ENCODE measurements around the gene CYP2W1.
A peak's percentile ranks its signal among the peaks of the same experiment; 100 is the strongest.

Gene CYP2W1

DNA sequence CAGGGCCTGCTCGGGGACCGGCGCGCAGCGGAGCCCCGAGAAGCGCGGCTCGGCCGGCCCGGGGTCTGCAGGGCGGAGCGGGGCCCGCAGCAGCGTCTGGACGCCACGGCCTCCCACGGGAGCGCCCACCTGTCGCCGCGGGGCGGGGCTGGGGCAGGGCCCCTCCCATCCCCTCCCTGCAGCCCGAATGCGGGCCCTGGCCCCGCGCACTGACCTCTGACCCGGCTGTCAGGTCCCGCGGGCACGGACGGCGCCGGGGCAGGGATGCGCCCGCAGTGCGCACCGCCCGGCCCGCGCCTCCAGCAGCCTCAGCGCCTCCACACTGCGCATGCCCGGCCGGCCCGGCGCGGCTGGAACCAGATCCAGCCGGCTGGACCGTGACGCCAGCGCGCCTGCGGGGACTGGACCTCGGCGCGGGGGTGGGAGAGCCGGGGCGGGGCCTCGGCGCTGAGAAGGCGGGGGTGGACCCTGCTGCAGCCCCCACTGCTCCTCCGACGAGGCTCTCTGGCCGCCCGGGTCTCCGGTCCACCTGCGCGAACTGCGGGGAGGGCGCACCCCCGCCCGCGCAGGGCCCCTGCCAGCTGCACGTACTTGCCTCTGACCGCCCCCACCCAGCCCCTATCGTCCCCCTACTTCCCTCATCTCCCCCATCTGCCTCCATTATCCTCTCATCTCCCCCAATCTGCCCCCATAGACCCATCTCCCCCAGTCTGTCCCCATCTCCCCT lies 45.2 kb downstream of the CYP2W1 start:
- H3K4me3 ChIP-seq (ENCODE audit: low read length), result peak overlapping the region; percentile 67
- peak; percentile 82 for DNase-seq (ENCODE audit: low read depth)
- TF ChIP-seq, protein P1, sequence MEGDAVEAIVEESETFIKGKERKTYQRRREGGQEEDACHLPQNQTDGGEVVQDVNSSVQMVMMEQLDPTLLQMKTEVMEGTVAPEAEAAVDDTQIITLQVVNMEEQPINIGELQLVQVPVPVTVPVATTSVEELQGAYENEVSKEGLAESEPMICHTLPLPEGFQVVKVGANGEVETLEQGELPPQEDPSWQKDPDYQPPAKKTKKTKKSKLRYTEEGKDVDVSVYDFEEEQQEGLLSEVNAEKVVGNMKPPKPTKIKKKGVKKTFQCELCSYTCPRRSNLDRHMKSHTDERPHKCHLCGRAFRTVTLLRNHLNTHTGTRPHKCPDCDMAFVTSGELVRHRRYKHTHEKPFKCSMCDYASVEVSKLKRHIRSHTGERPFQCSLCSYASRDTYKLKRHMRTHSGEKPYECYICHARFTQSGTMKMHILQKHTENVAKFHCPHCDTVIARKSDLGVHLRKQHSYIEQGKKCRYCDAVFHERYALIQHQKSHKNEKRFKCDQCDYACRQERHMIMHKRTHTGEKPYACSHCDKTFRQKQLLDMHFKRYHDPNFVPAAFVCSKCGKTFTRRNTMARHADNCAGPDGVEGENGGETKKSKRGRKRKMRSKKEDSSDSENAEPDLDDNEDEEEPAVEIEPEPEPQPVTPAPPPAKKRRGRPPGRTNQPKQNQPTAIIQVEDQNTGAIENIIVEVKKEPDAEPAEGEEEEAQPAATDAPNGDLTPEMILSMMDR (conservative IDR thresholded peaks at IDR 0.05; ENCODE audit: low read length), result no peak

GRCh38 chr7:1028775-1029636 lies 46.0 kb downstream of the CYP2W1 start:
- peak; percentile 91 for DNase-seq (ENCODE audit: low read depth)
- H3K4me3 ChIP-seq (ENCODE audit: low read length), result peak overlapping the region; percentile 53
- TF ChIP-seq, protein P1 (conservative IDR thresholded peaks at IDR 0.05; ENCODE audit: low read length), result no peak

DNA sequence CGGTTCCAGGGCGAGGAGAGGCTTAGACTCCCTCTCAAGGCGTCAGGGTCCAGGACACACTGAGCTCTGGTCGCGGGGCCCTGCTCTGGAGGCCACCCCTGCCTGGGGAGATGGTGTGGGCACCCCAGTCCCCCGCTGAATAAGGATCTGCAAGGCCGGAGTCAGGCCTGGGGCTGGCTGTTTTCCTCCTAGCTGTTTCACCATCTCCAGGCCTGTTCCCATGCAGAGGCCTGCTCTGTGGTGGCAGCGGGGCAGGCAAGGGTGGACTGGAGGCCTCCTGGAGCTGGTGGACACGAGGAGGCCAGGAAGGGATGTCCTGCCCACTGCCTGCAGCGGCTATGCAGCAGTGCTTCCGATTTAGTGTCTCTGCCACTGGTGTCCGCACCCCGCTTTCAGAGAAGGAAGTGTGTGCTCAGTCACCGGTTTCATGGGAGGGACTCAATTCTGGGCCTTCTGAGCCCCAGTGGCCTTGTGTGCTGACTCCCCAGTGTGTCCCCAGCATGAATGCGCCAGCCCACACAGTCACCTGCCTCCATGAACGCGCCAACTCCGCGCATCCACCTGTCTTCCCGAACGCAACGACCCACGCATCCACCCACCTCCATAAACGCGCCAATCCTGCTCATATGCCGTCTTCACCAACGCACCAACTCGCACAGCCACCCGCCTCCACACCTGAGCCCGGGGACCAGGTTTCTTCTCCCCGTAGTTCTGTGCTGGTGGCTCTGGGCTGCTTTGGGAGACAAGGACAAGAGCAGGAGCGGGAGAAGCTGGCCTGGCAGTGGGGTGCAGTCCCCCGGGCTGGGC lies 46.9 kb downstream of the CYP2W1 start:
- no peak overlapping the region for H3K4me3 ChIP-seq (ENCODE audit: low read length)
- no peak for DNase-seq (ENCODE audit: low read depth)
- TF ChIP-seq, protein P1 (conservative IDR thresholded peaks at IDR 0.05; ENCODE audit: low read length), result no peak

- H3K4me3 ChIP-seq (ENCODE audit: low read length), result no peak overlapping the region
- DNase-seq (ENCODE audit: low read depth), result no peak
- TF ChIP-seq, protein P1 (conservative IDR thresholded peaks at IDR 0.05; ENCODE audit: low read length), result no peak
Measured at GRCh38 chr7:1030444-1031070, 47.6 kb downstream of the CYP2W1 start.

DNA sequence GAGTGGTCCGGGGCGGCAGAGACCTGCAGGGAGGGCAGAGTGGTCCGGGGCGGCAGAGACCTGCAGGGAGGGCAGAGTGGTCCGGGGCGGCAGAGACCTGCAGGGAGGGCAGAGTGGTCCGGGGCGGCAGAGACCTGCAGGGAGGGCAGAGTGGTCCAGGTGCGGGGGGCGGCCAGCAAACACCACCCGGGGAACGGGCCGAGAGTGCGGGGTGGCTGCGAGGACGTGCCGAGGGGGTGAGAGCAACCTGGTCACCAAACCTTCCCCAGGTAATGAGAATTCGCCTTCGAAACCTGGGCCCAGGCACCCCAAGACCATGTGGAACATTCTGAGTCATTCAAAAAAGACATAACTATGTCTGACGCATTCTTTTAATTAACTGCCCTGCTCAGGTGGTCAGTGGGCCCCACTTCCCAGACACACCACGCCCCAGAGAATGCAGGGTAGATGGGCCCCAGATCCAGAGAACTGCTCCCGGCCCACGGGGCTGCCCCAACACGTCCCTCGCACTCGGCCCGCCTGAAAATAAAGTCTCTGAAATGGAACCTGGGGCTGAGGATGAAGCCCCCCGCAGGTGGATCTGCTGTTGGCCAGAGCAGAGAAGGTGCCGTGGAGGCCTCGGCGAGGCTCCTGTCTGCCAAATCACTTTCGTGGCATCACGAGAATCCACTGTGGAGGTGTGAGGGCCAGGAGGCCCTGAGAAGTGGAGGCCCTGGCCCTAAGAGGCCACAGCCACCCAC lies 48.9 kb downstream of the CYP2W1 start:
- TF ChIP-seq, protein P1 (conservative IDR thresholded peaks at IDR 0.05; ENCODE audit: low read length), result no peak
- DNase-seq (ENCODE audit: low read depth), result no peak
- no peak overlapping the region for H3K4me3 ChIP-seq (ENCODE audit: low read length)

DNA sequence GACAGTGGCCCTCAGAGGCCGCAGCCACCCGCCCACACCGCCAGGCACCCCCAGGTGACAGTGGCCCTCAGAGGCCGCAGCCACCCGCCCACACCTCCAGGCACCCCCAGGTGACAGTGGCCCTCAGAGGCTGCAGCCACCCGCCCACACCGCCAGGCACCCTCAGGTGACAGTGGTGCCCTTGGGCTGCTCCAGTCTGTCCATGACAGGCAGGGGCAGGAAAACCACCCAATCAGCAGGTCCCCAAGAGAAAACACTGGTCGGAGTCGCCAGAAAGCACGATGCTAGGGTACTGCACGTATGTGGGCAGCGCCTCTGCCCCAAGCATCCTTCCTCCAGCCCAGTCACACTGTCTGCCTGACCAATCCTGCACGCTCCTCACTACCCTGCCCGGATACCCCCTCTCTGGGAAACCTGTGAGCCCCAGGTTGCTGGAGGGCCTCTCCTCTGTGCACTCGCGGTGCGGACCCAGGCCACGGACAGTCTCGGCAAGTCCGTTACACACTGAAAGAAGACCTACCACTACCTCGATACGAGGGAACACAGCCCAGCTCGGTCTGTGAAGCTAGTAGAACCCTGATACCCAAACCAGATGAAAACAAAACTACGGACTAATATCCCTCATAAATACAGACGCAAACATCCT lies 49.7 kb downstream of the CYP2W1 start:
- H3K4me3 ChIP-seq (ENCODE audit: low read length), result no peak overlapping the region
- DNase-seq (ENCODE audit: low read depth), result no peak
- TF ChIP-seq, protein P1 (conservative IDR thresholded peaks at IDR 0.05; ENCODE audit: low read length), result no peak

All from AG10803 (cell line).